GM19463 (cell line): ENCODE results near the gene SLIT3.
"Not testable (repeated sequence)": the region's sequence is repeated elsewhere in the genome, so short reads cannot be mapped to it uniquely, and the experiment has no call there.

Source experiments
- ATAC-seq: cut with Tn5 transposase; IDR thresholded peaks from one replicate; pipeline ENCODE4 v1.9.1; 2021; ENCODE audit warnings: mild to moderate bottlenecking, moderate library complexity; ENCODE audit not compliant: unreplicated experiment

The SLIT3 gene

DNA sequence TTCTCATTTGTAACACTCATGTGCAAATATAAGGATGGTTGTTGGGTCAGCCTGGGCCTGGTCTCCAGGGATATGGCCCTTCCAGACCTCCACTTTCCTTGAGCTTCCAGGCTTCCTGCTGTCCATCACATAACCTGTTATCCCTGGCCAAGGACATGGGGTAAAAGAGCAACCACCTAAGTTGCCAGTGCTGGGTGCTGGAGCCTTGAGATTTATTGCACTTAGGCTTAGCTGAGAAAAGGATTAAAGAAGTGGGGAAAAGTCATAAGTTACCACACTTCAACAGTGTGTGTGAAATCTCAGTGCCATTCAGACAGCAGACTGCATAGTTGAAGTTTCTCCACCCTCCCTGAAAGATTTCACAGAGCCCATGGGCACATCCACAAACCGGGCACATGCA lies 663.1 kb downstream of the SLIT3 start:
- ATAC-seq: no peak

DNA sequence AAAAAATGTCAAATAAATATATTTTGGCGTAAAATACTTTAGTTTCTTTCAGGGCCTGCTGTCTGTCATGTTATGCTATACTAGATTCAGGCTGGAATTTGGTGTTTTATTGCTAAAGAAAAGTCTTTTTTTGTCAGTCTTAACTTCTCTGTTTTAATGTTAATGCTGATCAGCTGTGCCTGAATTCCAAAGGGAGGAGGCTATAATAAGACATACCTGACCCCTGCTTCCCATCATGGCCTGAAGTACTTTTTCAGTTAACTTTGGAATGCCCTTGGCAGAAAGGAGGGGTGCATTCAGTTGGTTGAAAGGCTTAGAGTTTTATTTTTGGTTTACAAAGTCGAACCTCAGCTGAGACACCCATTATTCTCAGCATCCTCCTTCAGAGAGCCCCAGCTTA lies 663.7 kb downstream of the SLIT3 start:
- ATAC-seq: no peak

DNA sequence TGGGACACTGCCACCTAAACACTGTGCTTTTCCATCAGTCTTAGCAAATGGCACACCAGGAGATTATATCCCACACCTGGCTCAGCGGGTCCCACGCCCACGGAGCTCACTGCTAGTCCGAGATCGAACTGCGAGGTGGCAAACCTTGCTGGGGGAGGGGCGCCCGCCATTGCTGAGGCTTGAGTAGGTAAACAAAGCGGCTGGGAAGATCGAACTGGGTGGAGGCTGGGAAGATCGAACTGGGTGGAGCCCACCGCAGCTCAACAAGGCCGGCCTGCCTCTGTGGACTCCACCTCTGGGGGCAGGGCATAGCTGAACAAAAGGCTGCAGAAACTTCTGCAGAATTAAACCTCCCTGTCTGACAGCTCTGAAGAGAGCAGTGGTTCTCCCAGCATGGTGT lies 670.0 kb downstream of the SLIT3 start:
- ATAC-seq: not testable (repeated sequence)

DNA sequence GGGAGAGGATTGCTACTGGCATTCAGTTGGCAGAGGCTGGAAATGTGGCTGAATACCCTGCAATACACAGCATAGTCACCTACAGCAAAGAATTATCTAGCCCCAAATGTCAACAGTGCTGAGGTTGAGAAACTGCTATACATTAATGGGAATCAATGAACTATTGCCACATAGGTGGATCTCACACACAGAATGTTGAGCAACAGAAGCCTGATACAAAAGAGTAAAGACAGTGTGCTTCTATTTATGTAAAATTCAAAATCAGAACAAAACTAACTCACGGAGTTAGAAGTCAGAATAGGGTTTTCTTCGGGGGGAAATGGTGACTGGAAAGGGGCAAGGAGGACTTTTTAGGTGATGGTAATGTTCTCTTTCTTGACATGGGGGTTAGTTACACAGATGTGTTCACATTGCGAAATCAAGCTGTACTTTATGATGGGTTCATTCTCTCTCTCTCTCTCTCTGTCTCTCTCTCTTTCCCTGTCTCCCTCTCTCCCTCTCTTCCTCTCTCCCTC lies 676.0 kb downstream of the SLIT3 start:
- ATAC-seq: no peak

DNA sequence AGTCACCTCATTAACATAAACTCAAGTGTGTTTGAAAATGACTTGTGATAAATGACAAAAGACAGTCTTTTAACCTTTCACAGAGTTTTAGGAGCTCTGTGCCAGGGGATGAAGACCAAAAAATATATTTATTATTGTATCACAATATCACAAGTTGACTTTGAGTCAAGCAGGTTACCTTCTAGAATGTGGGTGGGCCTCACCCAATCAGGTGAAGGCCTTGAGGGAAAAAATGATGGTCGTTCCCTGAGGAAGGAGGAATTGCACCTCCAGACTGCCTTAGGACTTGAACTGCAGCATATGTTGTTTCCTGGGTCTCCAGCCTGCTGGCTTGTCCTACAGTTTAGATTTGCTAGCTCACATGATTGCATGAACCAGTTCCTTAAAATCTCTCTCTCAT lies 680.1 kb downstream of the SLIT3 start:
- ATAC-seq: no peak

DNA sequence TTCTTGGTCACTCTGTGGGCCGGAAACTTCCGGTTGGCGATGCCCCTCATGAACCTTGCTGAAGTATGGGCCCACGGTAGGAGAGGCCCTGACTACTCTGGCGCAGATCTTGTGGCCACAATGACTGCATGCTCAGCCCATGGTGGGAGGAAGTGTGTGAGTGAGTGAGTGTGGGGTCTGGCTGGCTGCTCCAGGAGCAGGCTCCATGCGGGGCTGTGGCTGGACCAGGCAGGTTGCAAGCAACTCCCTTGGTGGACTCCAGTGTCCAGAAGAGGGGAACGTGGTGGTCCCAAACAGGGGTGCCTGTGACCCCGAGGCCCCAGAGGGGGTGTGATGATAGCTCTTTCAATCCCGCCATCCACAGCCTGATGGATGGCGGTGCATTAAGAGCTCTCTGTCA lies 686.3 kb downstream of the SLIT3 start:
- ATAC-seq: no peak

DNA sequence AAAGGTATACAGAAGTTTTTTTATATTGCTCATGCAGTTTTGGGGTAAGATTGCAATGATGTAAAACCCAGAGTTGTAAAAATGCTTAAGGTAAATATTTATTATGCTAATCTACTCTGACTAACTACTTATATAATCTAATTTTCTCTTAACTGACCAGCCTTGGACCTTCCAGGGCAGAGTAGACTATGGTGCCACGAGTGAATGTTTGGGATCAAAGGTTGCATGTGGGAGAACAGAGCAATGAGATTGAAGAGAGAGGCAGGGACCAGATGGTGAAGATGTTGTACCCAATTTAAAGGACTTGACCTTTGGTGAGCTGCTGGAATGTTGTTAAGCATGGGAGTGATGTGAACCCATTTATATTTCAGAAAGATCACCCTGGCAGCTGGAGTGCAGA lies 686.9 kb downstream of the SLIT3 start:
- ATAC-seq: no peak

DNA sequence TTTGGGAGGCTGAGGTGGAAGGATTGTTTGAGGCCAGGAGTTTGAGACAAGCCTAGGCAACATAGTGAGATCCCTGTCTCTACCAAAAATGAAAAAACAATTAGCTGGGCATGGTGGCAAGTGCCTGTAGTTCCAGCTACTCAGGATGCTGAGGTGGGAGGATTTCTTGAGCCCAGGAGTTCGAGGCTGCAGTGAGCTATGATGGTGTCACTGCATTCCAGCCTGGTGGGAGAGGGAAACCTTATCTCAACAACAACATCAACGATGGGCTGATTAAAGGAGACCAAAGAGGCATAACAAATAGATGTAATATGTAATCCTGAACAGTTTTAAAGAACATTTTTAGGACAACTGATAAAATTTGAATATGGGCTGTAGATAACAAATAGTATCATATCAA lies 687.5 kb downstream of the SLIT3 start:
- ATAC-seq: no peak

DNA sequence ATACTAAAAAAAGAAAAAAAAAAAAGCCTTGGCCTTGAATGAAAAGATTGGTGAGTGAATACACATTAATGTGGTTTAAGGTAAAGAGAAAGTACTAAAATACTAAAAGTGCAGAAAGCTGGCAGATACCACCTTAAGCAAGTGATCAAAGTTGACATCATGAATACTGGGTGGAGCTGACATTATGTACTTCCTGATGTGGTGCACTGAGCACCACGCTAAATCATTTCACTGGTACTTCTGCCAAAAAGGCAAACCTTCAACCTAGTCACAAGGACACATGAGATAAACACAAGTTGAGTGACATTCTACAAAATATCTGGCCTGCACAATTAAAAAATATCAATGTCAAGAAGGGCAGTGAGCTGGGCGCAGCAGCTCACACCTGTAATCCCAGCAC lies 687.9 kb downstream of the SLIT3 start:
- no peak for ATAC-seq

DNA sequence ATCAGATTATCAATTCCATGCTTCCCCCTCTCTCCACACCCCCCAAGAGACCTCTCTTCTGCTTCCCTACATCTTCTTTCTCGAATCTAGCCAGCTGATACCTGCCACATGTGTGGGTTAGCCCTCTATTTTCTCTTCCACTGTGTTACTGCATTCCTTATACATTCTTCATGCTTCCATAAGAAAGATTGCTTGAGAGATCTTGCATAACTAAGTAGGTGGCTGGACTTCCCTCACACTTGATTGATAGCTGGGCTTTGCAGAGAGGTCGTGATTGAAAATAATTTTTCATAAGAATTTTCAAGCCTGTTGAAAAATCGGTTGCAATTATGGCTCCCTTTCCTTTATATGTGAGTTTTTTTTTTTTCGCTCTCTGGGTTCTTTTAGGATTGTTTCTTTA lies 688.8 kb downstream of the SLIT3 start:
- ATAC-seq: no peak
